HG03066 (cell line): ENCODE results near the gene KCNC4.

Experiments used
- ATAC-seq: cut with Tn5 transposase; IDR thresholded peaks from one replicate; pipeline ENCODE4 v1.9.1; 2021; ENCODE audit warnings: low read depth; ENCODE audit not compliant: unreplicated experiment

The KCNC4 gene

DNA sequence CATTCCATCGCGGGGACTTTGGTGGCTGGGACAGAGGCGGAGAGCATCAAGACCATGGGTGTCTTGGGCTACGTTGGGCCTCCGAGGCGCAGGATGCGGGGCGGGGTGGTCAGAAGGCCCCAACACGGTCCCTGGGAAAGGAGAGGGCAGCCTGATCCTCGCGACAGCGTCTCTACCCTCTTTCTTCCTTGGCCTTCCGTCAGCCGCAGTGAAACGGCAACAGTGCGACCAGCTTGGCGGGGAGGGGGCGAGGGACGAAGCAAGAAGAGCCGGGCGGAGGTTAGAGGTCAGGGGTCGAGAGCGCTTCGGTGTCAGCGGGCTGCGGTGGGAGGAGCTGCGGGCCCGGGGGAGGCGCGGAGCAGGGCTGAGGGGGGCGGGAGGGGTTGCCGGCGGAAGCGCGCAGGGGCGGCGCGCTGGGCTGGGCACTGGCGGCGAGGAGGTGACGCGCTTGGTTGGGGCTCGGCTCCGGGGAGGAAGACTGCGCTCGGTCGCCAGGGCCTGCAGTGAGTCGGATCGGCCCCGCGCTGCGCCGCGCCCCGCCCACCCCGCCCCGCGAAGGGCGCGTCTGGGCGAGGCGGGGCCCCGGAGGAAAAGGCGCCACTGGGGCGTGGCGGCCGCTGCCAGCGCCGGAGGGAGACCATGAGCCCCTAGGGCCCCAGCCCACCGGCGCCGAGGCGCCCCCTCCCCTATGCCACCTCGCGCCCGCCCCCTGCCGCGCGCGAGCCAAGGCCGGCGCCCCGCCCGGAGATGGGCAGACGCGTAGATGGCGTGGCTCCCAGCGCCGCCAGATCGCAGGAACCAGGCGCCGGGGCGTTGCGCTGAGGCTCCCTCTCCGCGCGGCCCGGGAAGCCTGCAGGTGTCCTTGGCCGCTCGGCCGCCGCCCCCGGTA, at the start of gene KCNC4:
KCNC4 (plus strand) TSS at position 600 of the 889 bp plus-strand sequence. CDS start 1,186 bp downstream, outside the sequence.
- peak; percentile 83 for ATAC-seq

DNA sequence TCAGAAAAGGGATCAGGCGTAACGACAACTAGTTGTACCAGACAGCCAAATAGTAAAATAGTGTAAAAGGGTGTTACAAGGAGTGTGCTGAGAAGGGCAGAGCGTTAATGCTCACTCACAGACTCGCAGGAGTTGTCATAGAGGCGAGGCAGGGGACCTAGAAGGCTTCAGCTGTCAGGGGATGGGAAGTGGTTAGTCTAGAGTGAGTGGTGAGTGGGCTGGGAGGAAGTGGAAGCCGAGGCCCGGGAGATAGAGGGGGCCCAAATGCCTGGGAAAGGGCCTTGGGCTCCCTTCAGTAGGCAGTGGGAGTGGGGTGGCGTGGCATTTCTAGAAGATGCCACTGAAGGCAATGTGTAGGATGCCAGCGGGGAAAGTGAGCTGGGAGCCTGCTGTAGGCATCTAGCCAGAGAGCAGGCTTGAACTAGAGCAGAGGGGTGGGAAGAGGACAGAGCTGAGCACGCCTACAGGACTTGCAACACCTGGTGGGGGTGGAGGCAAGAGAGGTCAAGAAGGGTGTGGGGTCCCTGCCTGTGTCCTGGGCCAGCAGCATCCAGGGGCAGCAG, 49.5 kb upstream of the KCNC4 start:
- no peak for ATAC-seq

DNA sequence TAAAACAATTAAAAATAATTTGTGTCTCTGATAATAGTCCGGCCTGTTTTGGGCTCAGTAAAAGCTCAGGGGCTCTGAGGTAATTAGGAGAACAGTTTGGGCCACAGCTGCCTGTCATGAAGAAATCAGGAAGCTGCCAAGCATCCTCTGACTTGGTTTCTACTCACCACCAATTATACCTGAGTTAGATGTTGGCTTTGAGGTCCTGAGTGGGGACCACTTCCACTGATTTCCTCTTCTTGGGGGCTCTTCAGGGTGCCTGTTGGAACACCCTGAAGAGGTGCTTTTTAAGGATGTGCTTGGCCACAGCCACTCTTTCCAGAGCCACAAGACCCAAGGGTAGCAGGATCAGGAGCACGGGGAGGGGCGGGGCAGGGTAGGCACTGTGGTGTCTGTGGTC, 48.9 kb upstream of the KCNC4 start:
- ATAC-seq = no peak

DNA sequence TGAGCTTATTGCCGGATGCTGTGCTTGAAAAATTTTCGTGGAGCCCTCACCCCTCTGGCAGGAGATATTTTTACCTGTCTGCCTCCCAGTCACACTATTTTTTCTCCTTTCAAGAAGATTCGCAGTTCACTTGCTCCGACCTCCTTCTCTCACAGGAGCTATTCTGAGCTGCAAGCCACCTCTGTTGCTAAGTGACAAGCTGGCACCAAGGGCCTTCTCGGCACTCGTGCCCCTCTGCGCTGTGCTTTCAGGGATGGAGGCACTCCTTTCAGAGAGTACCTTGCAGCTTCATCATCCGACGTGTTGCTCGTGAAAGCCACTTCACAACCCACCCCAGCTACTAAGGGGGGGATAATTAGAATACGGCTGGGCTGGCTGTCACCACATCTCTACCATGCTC, 48.3 kb upstream of the KCNC4 start:
- no peak for ATAC-seq

DNA sequence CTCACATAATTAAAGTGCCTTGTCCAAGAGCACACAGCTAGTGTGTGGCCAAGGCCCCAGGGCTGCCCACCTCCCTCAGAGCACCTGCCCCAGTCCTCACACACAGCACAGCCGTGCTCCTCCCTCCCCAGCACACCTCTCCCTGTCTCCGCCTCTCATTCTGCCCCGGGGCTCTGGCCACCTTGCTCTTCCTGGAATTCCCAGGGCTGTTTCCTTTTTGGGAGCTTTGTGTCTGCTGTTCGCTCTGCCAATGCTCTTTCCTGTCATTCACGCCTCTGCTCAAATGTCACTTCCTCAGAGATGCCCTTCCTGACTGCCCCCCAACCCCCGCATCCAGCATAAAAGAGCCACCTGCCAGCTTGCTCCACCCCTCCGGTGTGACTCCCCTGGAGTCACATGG, 46.5 kb upstream of the KCNC4 start:
- no peak for ATAC-seq

DNA sequence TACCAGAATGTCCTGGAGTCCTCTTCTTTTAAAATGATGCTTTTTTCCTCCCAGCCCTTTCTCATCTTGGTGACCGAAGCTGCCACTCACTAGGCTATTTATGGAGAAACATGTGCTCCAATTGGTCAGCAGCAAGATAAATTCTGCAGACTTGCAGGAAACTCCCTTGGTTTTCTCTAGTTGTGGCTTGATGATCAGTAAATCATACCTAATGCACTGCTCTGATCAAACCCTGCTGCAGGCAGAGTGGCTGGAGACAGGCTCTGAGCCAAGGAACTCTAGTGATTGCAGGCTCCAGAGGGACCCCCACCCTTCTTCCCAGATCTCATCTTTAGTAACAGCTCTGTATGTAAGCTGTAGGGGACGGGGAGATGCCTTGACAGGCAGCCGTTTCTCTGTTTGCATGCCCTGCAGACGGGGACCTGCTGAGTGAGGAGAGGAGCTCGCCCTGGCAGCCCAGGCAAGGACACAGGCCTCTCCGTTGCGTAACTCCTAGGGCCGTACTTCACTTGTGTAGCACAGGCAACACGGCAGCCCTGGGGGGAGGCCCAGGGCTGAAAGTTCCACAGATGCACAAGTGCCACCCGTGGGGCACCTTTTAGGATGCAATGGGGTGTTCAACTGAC, 45.3 kb upstream of the KCNC4 start:
- no peak for ATAC-seq

DNA sequence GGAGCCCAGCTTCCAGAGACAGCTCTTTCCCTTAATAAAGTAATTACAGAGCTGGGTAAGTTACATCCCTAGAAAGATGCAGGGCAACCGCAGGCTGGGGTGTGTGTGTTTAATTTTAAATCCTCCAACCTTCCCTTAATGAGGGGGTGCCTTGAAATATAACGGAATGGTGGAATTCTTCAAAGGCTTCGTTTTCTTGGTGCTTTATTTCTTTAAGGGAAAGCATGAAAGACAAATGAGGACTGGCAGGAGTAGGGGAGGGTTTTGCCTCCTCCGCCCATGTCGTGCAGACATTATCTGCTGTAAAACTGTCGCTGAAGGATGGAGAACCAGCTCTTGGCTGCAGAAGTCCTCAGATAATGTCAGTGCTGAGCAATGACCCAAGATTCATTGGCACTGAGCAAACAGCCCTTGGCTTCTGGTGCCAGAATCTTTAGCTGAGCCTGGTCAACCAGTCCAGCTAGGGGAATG, 44.3 kb upstream of the KCNC4 start:
- ATAC-seq = no peak

DNA sequence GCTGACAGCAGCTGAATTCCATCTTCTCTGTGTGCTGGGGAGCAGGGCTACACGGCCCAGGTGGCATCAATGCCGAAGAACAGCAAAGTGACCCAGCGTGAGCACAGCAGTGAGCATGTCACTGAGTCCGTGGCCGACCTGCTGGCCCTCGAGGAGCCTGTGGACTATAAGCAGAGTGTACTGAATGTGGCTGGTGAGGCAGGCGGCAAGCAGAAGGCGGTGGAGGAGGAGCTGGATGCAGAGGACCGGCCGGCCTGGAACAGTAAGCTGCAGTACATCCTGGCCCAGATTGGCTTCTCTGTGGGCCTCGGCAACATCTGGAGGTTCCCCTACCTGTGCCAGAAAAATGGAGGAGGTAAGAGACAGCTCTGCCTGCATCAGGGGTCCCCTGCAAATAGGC, 43.3 kb upstream of the KCNC4 start:
- ATAC-seq = no peak

DNA sequence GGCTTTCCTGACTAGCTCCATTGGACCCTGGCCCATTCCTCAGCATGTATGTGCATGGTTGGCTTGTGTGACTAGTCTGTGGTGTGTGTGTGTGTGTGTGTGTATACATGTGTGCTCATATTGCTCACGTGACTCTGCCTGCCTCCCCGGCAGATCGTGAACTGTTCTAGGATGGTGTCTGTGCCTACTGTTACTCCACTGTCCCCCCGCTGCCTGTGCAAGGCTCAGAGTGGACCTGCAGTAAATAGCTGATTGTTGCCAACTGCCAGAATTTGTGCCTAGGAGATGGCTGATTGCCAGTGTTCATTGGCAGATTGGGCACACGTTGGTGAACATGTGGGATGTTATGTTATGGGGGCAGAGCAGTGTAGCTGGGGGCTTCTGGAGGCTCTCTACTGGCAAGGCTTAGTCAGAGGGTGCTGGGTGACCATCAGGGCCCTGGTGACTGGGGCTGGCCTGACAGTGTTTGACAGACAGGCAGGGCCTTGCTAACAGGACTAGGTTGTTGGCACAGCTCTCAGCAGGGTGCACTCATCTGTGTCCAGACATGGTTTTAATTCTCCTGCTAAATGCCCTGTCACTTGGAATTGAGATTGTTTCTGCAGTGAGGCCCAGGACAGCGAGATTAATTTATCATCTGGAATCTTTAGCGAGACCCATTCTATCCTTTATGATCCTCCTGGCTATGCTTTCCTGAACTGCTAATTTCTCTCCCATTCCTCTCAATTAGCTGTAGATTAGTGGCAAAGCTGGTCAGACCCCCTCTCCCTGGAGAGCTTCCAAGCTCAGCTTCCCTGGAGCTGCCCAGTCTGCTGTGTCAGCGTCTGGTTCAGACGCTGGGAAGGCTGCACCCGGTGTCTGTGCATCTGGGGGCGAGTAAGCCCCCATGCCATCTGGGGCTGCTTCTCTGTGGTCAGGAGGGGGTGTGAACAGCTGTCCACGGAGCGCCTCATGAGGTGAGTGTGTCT, 39.1 kb upstream of the KCNC4 start:
- no peak for ATAC-seq

DNA sequence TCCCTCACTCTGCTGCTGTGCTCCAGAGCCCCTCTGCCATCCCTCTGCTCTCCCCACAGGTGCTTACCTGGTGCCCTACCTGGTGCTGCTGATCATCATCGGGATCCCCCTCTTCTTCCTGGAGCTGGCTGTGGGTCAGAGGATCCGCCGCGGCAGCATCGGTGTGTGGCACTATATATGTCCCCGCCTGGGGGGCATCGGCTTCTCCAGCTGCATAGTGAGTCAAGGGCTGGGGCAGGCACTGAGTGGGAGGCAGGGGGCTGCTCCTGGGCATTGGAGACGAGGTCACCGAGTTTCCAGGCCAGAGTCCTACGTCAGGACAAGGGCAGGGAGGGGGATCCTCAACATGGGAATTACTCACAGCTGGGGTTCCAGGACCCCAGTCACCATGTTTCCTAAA, 38.1 kb upstream of the KCNC4 start:
- no peak for ATAC-seq

DNA sequence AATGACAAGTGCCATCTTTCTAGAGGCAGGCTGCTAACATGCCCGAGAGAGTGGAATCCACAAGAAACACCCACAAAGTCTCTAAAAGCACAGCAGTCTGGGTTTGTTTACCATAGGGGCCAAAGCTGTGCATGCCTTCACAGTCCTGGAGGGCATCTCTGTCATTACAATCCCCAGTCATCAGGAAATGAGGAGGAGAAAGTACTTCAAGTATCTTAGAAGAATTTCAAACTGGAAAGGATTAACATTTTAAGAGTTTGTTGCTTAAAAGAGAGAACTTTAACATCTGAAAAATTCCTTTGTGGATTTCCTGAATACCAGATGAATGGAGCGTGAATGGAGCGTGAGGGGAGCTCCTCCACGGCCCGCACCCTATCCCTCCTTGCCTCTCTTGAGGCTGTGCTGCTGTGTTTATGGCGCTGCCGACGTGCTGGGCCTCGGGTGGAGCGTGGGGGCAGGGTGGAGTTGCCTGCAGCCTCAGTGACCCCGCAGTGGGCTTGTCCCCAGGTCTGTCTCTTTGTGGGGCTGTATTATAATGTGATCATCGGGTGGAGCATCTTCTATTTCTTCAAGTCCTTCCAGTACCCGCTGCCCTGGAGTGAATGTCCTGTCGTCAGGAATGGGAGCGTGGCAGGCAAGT, 36.5 kb upstream of the KCNC4 start:
- ATAC-seq = no peak

DNA sequence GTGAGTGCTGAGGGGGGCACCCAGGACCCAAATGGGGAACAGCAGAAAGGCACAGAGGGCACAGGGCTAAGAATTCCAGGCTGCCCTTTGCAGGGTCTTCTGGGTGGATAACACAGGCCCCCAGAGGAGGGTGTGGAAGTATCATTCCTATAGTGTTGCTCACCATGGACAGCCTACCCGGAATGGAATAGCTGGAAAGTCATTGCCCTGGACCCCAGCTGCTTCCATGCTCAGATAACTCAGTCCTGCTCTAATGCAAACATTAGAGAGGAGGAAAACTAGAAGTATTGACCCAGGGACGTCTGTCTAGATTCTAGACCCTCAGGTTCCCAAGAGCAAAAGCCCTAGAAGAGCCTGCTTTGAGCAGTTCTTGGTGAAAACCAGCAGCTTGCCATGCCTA, 35.2 kb upstream of the KCNC4 start:
- ATAC-seq = no peak

DNA sequence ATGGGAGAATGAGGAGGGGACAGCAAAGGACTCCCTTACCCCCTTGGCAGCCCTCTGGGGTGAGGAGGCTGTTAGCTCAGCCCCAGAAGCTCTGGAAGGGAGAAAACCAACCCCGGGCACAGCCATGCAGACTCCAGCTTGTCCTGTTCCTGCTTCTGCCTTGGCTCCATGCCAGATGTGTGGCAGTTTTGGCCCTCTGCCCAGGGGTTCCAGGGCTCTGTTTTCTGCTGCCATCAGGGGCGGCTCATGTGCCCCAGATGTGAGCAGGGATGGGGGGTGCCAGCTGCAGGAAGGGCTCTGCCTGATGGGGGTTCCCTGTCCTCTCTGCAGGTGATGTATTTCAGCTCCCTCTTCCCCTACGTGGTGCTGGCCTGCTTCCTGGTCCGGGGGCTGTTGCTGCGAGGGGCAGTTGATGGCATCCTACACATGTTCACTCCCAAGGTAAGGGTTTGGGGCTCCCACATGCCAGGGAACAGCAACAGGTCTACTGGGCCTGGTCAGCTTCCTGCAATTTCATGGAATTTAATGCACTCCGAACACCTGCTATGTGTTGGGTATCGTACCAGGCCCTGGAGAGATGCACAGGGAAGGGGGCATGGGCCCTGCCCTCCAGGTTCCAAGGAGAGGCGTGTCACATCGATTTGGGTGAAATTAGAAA, 33.7 kb upstream of the KCNC4 start:
- no peak for ATAC-seq

DNA sequence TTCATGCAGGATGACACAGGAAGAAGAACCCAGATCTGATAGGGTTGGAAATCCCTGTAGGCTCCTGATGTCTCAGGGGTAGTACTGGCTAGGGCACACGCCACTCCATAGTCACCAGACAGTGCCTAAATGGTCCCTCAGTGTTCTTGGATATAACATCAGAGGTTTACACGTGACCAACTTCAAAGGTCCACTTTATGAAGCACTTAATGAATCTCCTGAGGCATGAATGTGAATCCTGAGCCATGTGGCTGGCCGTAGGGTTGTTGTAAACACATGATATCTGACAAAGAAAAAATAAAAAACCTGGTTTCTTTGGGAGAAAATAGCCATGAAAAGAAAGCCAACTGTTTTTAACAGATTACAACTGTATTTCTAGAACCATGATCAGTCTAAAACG, 32.3 kb upstream of the KCNC4 start:
- no peak for ATAC-seq

DNA sequence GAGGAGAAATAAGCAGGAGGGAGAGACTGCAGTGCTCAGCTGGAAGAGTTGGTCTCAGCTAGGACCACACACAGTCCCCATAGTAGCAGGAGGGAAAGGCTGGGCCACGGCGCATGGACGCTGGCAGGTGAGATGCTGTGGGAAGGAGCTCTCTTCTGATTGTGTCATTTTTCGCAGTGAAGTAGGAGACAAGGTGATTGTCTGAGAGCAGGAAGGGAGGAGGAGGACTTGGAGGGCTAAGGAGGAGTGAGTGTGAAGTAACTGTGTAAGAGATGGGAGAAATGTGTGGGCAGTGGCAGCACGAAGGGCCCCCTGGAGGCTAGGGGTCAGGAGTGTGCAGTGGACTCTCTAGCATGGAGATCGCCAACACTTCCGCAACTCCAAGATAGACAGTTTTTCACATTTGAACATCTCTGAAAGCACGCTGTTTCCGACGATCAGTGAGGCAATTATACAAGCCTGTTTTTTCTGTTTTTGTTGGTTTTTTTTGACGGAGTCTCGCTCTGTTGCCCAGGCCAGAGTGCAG, 26.4 kb upstream of the KCNC4 start:
- no peak for ATAC-seq

DNA sequence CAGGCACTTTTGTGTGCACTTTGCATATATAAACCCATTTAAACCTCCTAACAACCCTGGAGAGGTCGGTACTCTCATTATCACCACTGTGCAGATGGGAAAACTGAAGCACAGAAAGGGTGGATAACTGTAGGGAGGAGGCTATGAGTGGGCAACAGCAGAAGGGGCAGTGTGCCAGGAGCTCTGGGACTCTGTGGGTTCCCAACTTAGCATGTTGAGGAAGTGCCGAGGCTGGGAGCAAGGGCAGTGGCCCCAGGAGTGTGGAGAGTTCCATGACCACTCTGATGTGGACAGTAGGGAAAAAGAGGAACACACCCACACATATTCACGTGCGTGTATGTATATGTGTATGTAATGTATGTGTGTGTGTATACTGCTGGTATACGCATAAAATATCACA, 25.7 kb upstream of the KCNC4 start:
- no peak for ATAC-seq

DNA sequence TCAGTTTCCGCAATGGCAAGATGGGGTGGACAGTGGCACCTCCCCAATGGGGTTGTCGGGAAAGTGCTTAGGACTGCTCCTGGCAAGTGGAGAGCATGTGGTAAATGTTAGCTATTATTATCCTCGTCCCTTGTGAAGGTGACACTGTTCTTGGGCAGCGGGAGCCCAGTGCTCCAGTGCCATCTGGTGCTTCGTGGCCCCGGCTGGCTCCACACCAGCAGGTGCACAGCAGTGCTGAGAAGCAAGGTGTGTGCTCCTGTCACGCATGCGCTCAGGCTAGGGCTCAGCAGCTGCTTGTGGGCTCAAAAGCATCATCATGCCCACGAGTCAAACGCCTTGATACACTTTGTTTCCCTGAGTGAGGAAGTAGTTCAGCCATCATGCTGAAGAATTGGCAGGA, 24.9 kb upstream of the KCNC4 start:
- ATAC-seq = no peak

DNA sequence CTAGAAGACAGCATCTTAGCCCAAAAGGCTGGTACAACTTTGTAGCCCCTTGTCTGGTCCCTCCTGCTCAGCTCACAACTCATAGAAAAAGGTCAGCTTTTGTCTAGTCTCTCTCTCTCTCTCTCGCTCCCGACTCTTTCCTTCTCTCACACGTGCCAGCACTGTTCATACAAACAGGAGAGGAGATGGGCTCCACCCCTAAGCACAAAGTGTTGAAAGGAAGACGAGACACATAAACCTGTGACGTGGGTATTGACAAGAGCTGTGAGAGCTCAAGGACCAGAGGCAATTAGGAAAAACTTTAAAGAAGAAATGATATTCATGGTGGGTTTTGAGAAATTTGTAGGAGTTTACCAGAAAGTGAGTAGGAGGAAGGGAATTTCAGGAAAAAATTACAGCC, 23.6 kb upstream of the KCNC4 start:
- ATAC-seq = no peak

DNA sequence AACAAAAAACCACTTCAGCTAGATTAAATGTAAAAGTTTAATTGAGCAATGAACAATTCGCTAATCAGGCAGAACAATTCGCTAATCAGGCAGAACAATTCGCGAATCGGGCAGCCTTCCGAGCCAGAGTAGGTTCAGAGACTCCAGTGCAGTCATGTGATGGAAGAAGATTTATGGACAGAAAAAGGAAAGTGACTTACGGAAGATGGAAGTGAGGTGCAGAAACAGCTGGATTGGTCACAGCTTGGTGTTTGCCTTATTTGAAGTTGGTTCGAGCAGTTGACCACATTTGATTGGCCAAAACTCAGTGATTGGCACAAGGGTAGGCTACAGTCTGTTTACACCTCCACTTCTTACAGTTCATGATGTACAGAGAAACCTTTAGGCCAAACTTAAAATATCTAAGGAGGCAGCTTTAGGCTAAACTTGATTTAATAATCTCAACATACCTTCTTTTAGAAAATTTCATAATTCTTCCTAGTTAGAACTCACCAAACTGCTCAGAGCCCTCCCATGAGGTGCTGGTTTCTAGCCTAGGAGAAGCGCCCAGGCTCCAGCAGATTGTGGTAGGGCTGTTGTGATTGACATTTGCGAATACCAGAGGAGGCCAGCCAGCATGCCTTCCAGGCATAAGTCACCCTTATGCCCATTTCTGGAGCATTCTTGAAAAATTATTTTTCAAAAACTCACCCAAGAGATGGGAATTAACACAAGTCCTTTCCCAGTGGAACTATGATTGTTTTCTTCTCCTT, 22.8 kb upstream of the KCNC4 start:
- ATAC-seq = no peak
